IPS-18a (cell line): ENCODE results near the gene LRRK2.

Experiments used
- H3K27ac ChIP-seq: one replicate; pipeline ENCODE4 v1.5.1; 2013; ENCODE audit warnings: low read length
- H3K27me3 ChIP-seq: one replicate; pipeline ENCODE4 v1.6.1; 2013; ENCODE audit warnings: mild to moderate bottlenecking, low read length; ENCODE audit not compliant: control insufficient read depth, insufficient read depth
- H3K36me3 ChIP-seq: one replicate; pipeline ENCODE4 v1.6.1; 2013; ENCODE audit warnings: low read depth, low read length; ENCODE audit not compliant: control insufficient read depth
- H3K4me1 ChIP-seq: one replicate; pipeline ENCODE4 v1.6.1; 2013; ENCODE audit warnings: low read depth, low read length; ENCODE audit not compliant: control insufficient read depth
- H3K4me3 ChIP-seq: one replicate; pipeline ENCODE4 v1.5.1; 2013; ENCODE audit warnings: low read length
- H3K9ac ChIP-seq: one replicate; pipeline ENCODE4 v1.6.1; 2013; ENCODE audit warnings: mild to moderate bottlenecking, low read length, moderate library complexity
- H3K9me3 ChIP-seq: one replicate; pipeline ENCODE4 v1.6.1; 2013; ENCODE audit warnings: low read depth, low read length; ENCODE audit not compliant: control insufficient read depth

LRRK2 gene

DNA sequence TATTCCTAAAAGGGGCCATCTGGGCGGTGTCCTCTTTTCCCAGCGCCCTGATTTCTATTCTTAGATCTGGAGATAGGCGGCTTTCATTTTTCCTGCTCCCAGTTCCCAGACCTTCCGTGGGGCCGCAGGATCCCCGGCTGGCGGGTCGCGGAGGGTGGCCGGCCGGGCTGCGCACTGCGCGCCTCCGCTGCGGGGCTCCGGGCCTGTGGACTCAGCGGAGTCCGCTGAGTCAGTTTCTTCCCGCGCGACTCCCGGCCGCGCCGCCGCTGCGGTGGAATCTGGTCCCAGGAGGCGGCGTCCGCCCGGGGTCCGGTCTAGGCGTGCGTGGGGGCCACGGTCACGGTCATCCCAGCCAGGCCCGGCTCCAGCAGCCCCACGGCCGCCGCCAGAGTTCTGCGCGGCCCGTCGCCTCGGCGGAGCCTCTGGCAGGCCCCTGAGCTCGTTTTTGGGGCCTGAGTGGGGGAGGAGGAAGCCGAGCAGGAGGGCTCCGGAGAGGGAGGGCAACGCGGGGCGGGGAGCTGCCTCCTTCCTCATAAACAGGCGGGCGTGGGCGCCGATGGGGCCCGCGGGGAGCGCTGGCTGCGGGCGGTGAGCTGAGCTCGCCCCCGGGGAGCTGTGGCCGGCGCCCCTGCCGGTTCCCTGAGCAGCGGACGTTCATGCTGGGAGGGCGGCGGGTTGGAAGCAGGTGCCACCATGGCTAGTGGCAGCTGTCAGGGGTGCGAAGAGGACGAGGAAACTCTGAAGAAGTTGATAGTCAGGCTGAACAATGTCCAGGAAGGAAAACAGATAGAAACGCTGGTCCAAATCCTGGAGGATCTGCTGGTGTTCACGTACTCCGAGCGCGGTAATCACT, at the start of gene LRRK2:
Gene LRRK2, plus strand, starts transcription at position 559 of the 853 bp plus-strand sequence. Its CDS starts 135 bp downstream, at position 694.
- Histone ChIP-seq H3K9me3 (no peaks in the 10 kb centered on the region), H3K4me3 (peak within 1 kb of the TSS; percentile 62), H3K4me1 (peaks cover 6% of the 10 kb centered on the region), H3K27ac (no peak within 1 kb of the TSS), H3K27me3 (peaks cover 40% of the 10 kb centered on the region), H3K36me3 (no peaks in the 10 kb centered on the region), H3K9ac (peak within 1 kb of the TSS; percentile 29)

DNA sequence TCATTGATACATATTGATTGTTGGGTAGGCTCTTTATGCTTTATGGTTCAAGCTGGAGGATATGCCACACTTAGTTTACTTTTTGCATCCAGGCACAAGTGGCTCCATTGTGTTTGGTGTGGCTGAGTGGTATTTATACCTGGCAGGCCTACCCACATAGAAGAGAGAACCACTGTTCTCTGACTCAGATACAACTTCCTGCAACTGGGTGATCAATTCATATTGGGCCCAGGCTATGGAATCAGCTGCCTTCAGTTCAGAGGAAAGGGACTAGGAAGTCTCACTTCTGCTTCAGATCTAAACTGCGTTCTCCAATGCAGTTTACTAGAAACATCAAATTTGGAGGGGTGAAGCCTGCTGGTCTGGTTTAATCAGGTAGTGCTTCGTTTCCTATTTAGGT, 49.8 kb upstream of the LRRK2 start:
- H3K27me3 ChIP-seq = no peaks in the 10 kb centered on the region
- H3K27ac ChIP-seq = no peak overlapping the region
- no peaks in the 10 kb centered on the region for H3K4me1 ChIP-seq
- no peaks in the 10 kb centered on the region for H3K36me3 ChIP-seq
- H3K9me3 ChIP-seq = no peaks in the 10 kb centered on the region
- H3K4me3 ChIP-seq = no peak overlapping the region
- no peak overlapping the region for H3K9ac ChIP-seq

DNA sequence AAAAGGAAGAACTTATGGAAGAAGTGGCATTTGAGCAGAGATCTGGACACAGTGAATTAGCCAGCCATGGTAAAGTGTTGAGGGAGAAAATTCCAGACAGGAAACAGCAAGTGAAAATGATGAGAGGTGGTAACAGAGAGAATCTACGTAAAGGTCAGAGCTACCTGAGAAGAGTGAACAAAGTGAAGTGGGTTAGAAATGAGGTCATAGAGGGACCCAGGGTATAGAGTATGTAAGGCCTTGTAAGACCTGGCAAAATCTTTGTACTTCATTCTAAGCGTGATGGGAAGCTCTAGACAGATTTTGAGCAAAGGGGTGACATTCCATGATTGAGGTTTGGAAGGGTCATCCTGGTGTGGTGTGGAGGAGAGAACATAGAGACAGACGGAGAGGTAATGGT, 49.3 kb upstream of the LRRK2 start:
- H3K9ac ChIP-seq = no peak overlapping the region
- H3K27ac ChIP-seq = no peak overlapping the region
- H3K36me3 ChIP-seq = no peaks in the 10 kb centered on the region
- no peaks in the 10 kb centered on the region for H3K27me3 ChIP-seq
- no peak overlapping the region for H3K4me3 ChIP-seq
- no peaks in the 10 kb centered on the region for H3K4me1 ChIP-seq
- no peaks in the 10 kb centered on the region for H3K9me3 ChIP-seq

DNA sequence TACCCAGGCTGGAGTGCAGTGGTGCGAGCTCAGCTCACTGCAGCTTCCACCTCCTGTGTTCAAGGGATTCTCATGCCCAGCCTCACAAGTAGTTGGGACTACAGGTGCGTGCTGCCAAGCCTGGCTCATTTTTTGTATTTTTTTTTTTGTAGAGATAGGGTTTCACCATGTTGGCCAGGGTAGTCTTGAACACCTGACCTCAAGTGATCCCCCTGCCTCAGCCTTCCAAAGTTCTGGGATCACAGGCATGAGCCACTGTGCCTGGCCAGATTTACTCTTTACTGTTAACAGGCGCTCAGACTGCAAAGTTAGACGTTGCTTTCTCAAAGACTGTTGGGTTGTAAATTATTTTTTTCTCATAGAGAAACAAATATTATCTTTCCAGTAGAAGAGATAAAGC, 46.1 kb upstream of the LRRK2 start:
- H3K27me3 ChIP-seq = no peaks in the 10 kb centered on the region
- H3K36me3 ChIP-seq = no peaks in the 10 kb centered on the region
- no peak overlapping the region for H3K4me3 ChIP-seq
- H3K27ac ChIP-seq = no peak overlapping the region
- no peaks in the 10 kb centered on the region for H3K4me1 ChIP-seq
- no peaks in the 10 kb centered on the region for H3K9me3 ChIP-seq
- no peak overlapping the region for H3K9ac ChIP-seq

- no peaks in the 10 kb centered on the region for H3K36me3 ChIP-seq
- H3K4me1 ChIP-seq = no peaks in the 10 kb centered on the region
- H3K27me3 ChIP-seq = no peaks in the 10 kb centered on the region
- no peak overlapping the region for H3K4me3 ChIP-seq
- no peak overlapping the region for H3K27ac ChIP-seq
- H3K9ac ChIP-seq = no peak overlapping the region
- H3K9me3 ChIP-seq = no peaks in the 10 kb centered on the region
Observed at GRCh38 chr12:40181490-40181889, 43.3 kb upstream of the LRRK2 start.

GRCh38 chr12:40183715-40184114, 41.1 kb upstream of the LRRK2 start:
- Histone ChIP-seq H3K9me3 (peaks cover 4% of the 10 kb centered on the region), H3K9ac (no peak overlapping the region), H3K27ac (no peak overlapping the region), H3K36me3 (no peaks in the 10 kb centered on the region), H3K27me3 (no peaks in the 10 kb centered on the region), H3K4me3 (no peak overlapping the region), H3K4me1 (no peaks in the 10 kb centered on the region)

- Histone ChIP-seq H3K36me3 (no peaks in the 10 kb centered on the region), H3K9ac (no peak overlapping the region), H3K4me1 (no peaks in the 10 kb centered on the region), H3K27ac (no peak overlapping the region), H3K9me3 (peaks cover 8% of the 10 kb centered on the region), H3K27me3 (no peaks in the 10 kb centered on the region), H3K4me3 (no peak overlapping the region)
Observed at GRCh38 chr12:40184493-40185302, 40.1 kb upstream of the LRRK2 start.

DNA sequence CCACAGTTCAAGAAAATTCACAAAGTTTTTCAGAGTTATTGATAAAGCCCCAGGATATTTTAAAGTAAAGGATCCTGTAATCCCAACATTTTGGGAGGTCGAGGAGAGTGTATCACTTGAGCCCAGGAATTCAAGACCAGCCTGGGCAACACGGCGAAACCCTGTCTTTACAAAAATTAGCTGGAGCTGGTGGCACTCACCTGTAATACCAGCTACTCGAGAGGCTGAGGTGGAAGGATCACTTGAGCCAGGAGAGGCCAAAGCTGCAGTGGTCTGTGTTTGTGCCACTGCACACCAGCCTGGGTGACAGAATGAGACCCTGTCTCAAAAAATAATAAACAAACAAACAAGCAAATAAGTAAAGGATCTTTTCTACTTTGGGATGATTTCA, 39.5 kb upstream of the LRRK2 start:
- H3K27me3 ChIP-seq = no peaks in the 10 kb centered on the region
- H3K9ac ChIP-seq = no peak overlapping the region
- H3K27ac ChIP-seq = no peak overlapping the region
- no peak overlapping the region for H3K4me3 ChIP-seq
- no peaks in the 10 kb centered on the region for H3K4me1 ChIP-seq
- peaks cover 14% of the 10 kb centered on the region for H3K9me3 ChIP-seq
- no peaks in the 10 kb centered on the region for H3K36me3 ChIP-seq

DNA sequence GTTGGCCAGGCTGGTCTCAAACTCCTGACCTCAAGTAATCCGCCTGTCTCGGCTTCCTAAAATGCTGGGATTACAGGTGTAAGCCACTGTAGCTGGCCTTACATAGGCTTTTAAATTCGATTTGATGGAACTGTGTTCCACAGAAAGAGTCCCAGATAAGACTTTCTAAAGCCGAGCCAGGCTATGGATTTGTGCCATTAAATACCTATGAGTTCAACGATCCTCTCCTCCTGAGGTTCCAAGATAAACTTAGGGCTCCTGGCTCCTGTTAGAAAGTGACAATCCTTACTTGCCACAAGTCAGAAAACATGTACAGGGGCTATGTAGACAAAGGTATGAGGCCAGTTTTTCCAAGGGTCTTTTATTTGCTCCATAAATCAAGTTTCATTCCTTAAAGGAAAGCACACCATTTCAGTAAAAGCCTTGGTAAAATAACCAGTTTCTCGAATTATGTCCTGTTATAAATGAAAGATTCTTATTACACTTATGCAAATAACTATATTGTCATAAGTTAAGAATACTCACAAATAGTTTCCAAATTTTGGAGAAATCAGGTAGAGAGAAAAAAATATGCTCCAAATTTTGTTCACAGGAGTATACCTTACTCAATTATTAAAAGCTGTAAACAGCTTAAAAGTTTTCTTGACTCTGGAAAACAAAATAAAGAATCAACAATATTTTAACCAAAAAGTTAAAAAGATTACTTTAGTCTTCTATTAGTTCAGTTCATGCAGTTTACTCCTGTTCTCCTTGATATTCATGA, 36.1 kb upstream of the LRRK2 start:
- Histone ChIP-seq H3K4me1 (peaks cover 8% of the 10 kb centered on the region), H3K27me3 (no peaks in the 10 kb centered on the region), H3K4me3 (no peak overlapping the region), H3K36me3 (no peaks in the 10 kb centered on the region), H3K9ac (no peak overlapping the region), H3K27ac (no peak overlapping the region), H3K9me3 (peaks cover 14% of the 10 kb centered on the region)

GRCh38 chr12:40192704-40193255, 32.0 kb upstream of the LRRK2 start:
- H3K9ac ChIP-seq = no peak overlapping the region
- H3K9me3 ChIP-seq = peaks cover 14% of the 10 kb centered on the region
- H3K27me3 ChIP-seq = no peaks in the 10 kb centered on the region
- no peak overlapping the region for H3K27ac ChIP-seq
- peaks cover 8% of the 10 kb centered on the region for H3K4me1 ChIP-seq
- H3K4me3 ChIP-seq = no peak overlapping the region
- H3K36me3 ChIP-seq = no peaks in the 10 kb centered on the region

GRCh38 chr12:40194846-40195245, 30.0 kb upstream of the LRRK2 start:
- H3K9ac ChIP-seq = no peak overlapping the region
- no peaks in the 10 kb centered on the region for H3K27me3 ChIP-seq
- no peak overlapping the region for H3K27ac ChIP-seq
- no peak overlapping the region for H3K4me3 ChIP-seq
- H3K36me3 ChIP-seq = no peaks in the 10 kb centered on the region
- H3K4me1 ChIP-seq = peaks cover 8% of the 10 kb centered on the region
- peaks cover 5% of the 10 kb centered on the region for H3K9me3 ChIP-seq
